Activated T-cell treated with anti-CD3 and anti-CD28 coated beads for 24 hours (primary cell): ENCODE measurements around the gene ADORA2A.

Experiments used
- DNase-seq: peaks from one replicate; pipeline ENCODE4 v3.0.0-alpha.2; 2020; ENCODE audit warnings: low read depth

ADORA2A gene

GRCh38 chr22:24404561-24405275 lies 22.7 kb upstream of the ADORA2A start:
- DNase-seq = no peak

DNA sequence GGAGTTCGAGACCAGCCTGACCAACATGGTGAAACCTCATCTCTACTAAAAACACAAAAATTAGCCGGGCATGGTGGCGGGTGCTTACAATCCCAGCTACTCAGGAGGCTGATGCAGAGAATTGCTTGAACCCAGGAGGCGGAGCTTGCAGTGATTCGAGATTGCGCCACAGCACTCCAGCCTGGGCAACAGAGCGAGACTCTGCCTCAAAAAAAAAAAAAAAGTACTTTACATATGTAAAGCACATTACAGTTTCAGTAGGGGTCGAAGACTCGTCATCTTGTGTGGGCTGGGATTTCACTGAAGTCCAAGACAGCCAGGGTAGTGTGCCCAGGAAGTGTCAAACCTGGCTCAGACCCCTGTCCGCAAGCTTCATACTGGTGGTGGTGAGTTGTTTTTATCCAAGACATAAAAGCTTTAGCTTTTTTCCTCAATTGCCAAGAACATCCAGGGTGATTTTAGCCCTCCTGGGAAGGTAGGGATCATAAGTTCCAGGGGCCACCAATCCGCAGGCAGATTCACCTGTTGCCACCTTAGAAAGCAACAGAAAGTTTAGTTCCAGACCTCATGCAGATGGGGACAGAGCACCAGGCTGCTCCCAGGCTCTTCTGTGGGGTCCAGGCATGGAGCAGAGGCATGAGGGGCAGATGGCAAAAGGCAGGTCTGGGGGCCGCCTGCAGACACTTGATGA lies 21.6 kb upstream of the ADORA2A start:
- no peak for DNase-seq

- no peak for DNase-seq
Observed at GRCh38 chr22:24406322-24407277, 20.8 kb upstream of the ADORA2A start.

- DNase-seq = no peak
Observed at GRCh38 chr22:24407278-24407665, 20.1 kb upstream of the ADORA2A start.

- DNase-seq = no peak
Observed at GRCh38 chr22:24407884-24408283, 19.5 kb upstream of the ADORA2A start.

- no peak for DNase-seq
Observed at GRCh38 chr22:24408630-24409029, 18.8 kb upstream of the ADORA2A start.

GRCh38 chr22:24409707-24410106 lies 17.7 kb upstream of the ADORA2A start:
- no peak for DNase-seq

DNA sequence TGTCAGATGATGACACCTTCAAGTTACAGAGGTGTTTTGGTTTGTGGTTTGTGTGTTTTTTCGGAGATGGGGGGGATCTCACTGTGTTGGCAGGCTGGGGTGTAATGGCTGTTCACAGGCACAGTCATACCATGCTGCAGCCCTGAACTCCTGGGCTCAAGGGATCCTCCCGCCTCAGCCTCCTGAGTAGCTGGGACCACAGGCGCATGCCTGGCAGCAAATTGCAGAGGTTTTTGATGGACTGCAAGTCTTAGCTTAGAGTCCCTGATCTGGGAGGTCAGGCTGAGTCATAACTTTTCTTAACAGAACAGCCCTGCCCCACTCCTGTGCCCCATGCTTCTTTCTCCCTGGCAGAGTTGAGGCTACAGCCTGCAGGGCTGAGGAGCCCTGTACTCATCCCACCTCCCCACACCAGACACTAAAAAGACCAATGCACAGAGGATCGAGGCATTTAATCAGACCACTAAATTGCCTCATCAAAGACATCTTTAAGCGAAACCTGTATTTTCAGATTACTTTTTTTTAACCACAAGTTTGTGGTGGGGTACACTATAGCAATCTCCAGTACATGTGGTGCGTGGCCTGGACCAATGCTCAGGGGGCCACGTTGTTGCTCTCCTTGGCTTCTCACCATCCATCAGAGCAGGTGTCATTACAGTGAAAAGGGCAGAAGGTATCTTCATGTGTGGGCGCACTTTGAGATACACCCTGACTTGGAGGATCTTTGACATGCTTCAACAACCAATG lies 17.1 kb upstream of the ADORA2A start:
- DNase-seq = no peak

DNA sequence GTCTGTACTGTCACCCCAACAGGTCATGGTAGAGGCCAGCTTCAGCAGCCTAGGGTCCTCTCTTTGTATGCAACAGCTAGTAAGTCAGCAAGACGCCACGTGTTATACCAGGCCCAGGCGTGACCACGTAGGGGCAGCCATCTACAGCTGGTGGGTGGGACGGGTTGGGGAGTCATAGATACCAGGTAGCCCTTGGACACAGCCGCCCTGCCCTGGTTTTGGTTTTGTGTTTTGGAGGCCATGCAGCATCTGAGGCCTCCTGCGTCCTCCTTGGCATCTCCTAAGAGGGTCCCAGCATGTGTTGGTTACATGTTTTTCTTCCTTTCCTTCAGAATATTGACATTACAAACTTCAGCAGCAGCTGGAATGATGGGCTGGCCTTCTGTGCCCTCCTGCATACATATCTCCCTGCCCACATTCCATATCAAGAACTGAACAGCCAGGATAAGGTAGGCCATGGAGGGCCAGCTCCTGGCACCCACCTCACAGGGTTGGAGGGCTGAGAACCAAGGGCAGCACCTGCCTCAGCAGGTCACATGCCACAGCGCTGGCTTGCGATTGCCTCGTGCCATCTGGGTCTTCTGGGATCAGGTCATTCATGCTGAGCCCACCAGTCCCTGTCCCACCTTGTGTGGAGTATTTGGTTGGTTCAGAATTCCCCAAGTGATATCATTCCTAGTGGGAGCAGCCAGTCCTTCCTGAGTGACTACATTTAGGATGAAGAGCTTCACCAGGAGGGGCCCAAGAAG lies 16.0 kb upstream of the ADORA2A start:
- DNase-seq = no peak

DNA sequence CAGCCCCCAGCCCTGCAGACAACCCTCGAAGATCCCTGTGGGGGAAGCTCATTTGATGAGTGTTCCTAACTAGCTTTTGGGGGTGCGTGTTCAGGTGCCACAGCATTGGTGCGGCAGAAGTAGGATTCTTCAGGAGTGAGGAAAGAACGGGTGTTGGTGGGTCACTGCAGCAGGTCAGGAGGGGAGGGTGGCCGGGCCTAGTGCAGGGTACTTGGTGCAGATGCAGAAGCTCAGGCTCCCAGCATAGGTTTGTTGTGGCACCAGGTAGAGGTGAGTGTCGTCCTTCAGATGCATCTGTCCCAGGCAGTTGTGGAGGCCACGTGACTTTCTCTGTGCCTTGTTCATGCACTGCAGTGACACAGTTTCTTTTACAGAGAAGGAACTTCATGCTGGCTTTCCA lies 15.1 kb upstream of the ADORA2A start:
- DNase-seq = no peak

- no peak for DNase-seq
Observed at GRCh38 chr22:24413271-24413670, 14.1 kb upstream of the ADORA2A start.

DNA sequence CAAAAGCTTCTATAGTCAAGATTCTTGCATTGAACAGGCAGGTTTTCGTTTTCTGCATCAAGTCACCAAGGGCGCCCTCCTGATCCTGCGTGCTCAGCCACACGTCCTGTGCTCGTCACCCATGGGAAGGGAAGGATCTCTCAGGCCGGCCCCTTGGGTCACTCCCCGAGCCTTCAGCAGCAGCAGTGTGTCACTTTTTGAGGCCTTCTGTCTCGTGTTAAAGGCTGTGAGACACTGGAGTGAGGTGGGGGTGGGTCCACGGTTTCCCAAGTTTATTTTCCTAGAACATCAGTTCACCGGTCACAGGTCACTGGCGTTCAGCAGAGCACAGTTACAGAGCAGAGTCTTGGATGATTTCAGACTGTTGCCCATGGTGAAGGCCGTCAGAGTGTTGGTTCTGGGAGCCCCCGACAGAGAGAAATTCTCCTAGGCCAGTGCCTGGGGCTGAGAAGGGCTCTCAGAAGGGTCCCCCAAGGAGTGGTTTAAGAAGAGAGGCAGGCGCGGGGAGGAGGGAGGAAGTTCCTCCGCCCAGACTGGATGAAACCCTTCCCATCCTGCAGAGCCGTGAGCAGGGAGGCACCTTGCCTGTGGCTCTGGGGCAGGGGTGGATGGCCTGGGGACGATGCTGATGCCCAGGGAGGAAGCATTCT lies 13.5 kb upstream of the ADORA2A start:
- no peak for DNase-seq

- DNase-seq = no peak
Observed at GRCh38 chr22:24414523-24414922, 12.9 kb upstream of the ADORA2A start.

GRCh38 chr22:24414984-24415945 lies 12.1 kb upstream of the ADORA2A start:
- no peak for DNase-seq

- no peak for DNase-seq
Observed at GRCh38 chr22:24416095-24416494, 11.3 kb upstream of the ADORA2A start.

DNA sequence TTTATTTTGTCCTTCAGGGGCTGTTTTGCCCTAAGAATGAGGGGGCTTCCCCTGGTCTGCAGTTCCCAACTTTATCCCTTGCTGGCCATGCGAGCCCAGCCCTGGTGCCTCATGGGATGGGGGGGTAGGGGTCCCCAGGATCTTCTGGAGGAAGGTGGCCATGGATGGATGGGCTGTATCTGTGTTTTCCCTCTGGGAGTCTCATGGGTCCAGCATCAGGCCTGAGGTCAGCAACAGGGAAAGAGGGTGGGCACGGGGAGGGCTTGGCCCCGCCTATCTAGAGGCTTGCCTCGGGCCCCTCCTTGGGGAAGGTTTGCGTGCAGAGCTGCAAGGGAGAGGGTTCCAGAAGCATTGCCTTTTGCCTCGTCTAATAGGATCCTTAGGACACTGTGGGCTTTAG lies 10.8 kb upstream of the ADORA2A start:
- DNase-seq = no peak

DNA sequence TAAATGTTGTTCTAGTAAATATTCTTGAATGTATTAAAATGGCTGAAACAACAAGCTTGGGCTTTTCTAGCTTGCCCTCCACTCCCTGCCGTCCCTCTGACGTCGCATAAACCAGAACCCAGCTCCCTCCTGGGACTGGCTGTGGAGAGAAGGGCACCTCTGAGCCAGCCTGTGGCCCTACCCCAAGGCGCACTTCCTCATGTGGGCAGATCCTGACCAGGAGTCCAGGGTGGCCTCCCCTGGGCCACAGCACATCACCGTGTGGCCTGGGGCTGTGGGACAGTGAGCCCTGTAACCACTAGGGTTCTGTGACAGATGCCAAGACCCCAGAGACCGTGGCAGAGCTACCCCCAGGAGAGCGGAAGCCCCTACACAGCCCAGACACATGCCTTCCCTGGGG lies 10.2 kb upstream of the ADORA2A start:
- DNase-seq = no peak

DNA sequence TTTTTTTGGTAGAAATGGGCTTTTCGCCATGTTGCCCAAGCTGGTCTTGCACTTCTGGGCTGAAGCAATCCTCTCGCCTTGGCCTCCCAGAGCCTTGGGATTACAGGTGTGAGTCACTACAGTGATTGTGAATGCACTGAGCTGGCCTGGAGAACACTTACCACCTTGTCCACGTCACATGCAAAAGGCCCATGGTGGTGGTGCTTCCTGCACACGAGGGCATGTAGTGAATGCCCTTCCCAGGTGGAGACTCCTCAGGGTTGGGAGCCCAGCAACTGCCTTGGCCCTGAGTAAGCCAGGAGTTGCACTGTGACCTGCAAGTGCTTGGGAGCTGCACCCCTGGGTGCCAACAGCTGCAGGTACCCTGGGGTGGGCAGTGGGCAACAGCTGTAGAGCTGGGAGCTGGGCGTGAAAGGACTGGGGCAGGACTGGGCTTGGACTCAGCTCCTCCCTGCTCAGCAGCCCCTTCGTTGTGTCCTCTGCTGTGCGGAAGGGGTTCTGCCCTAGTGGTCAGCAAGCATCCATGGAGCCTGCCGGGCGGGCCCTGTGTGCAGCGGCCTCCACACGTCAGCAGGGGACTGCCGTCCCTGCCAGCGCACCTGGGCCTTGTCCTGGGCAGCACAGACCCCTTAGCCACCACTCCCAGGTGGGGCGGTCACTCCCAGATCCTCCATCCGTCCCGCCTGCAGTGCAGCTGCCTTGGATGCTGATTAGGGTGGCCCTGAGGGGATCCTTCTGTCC lies 9.3 kb upstream of the ADORA2A start:
- no peak for DNase-seq
